ENCODE measurements around the gene ZNF614. TPM values are rescaled to one million over a fixed set of nuclear protein-coding genes. Genes with fewer than 3 reads are reported as not detected.

ZNF614 gene
- total and polyA plus RNA-seq, 2 of the 13 experiments (the other 11 are each of a cell fraction or from before 2014, with no cell fraction given) = 13.0 to 22.8 TPM

DNA sequence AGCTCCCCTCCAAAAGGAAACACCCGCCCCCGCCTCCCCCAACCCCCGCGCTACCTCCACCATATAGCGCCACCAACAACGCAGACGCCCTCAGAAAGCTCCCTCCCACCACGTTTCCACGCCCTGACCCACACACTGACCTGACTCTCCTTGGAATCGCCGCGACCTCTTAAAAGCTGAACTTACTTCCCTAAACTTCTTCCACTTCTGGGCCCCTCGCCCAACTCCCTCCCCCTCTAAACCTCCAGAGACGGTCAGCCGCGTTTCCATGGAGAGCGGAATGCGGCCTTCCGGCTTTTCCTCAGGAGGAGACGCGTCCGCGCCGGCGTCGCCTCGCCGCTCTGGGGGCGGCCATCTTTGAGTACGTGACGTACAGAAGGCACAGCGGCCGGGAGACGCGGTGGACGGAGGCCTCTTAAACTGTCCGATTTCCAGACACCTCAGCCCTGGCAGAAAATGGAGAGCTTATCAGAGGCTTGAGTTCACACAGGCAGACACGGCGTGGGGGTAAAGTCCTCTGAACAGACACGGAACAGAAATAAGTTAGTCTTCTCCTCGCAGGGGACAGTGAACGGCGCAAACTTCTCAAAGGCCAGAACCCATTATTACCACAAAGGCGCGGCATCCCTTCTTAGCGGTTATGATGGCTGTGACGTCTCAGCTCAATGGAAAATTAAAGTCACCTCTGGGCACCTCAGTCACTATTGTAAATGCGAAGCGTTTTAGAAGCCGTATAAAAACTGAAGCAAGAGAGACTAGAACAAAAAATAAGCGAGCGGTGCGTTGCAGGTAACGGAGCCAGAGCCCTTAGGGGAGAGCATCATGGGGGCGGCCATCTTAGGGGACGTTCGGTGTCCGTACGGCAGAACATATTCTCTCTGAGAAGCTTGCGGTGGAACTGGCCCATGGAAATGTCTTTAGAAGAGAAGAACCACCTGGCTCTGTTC lies 20.6 kb upstream of the ZNF614 start, which contains the start of gene ZNF432 (continued):
- TF ChIP-seq TFDP1 (CRISPR knock-in tag; IDR thresholded peaks at IDR 0.05; ENCODE audit: borderline replicate concordance) (peak; percentile 36; the same call in 1 of the 2 replicates), ZNF770 (CRISPR knock-in tag; IDR thresholded peaks at IDR 0.05) (no peak), ZBTB25 (CRISPR knock-in tag; IDR thresholded peaks at IDR 0.05) (0 out of 2 replicates have a peak, but pooled peaks have one; percentile 21), ZNF230 (CRISPR knock-in tag; IDR thresholded peaks at IDR 0.05) (0 out of 2 replicates have a peak, but pooled peaks have one; percentile 67), ZNF12 (CRISPR knock-in tag; IDR thresholded peaks at IDR 0.05) (no peak), YEATS2 (CRISPR knock-in tag; IDR thresholded peaks at IDR 0.05; ENCODE audit: borderline replicate concordance) (0 out of 2 replicates have a peak, but pooled peaks have one; percentile 57), JUN (CRISPR knock-in tag; IDR thresholded peaks at IDR 0.05) (no peak), KLF13 (CRISPR knock-in tag; IDR thresholded peaks at IDR 0.05) (no peak), CBX5 (CRISPR knock-in tag; IDR thresholded peaks at IDR 0.05; ENCODE audit: borderline replicate concordance) (peak; percentile 16; the same call in 1 of the 2 replicates), ZNF768 (CRISPR knock-in tag; IDR thresholded peaks at IDR 0.05) (peak; percentile 57; the same call in 1 of the 2 replicates), KLF6 (CRISPR knock-in tag; IDR thresholded peaks at IDR 0.05) (no peak; the same call in 1 of the 2 replicates), SPEN (CRISPR knock-in tag; IDR thresholded peaks at IDR 0.05; ENCODE audit: low read depth) (peak; percentile 76), ZNF143 (CRISPR knock-in tag; IDR thresholded peaks at IDR 0.05) (0 out of 2 replicates have a peak, but pooled peaks have one; percentile 7), ZNF629 (CRISPR knock-in tag; conservative IDR thresholded peaks at IDR 0.05) (no peak), RBM39 (IDR thresholded peaks at IDR 0.05; ENCODE audit: low read depth, low read length, poor library complexity, severe bottlenecking) (peak; percentile 73), ZNF597 (CRISPR knock-in tag; IDR thresholded peaks at IDR 0.05) (no peak)
- TF ChIP-seq, protein P1, sequence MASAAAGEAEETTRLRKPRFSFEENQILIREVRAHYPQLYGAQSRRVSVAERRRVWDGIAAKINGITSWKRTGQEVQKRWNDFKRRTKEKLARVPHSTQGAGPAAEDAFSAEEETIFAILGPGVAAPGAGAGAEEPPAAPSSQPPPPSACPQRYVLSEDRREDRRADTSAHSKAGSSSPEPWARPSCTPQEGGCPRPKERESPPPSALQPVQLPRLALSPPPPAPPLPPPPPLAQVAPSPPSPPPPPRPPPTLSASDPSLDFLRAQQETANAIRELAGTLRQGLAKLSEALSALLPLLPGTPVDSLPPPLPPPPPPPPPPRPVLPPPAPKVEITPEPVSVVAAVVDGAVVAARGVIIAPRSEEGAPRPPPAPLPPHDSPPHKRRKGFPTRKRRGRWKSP (CRISPR knock-in tag; IDR thresholded peaks at IDR 0.05) = peak; percentile 68; the same call in 1 of the 2 replicates
- TF ChIP-seq, protein P2, sequence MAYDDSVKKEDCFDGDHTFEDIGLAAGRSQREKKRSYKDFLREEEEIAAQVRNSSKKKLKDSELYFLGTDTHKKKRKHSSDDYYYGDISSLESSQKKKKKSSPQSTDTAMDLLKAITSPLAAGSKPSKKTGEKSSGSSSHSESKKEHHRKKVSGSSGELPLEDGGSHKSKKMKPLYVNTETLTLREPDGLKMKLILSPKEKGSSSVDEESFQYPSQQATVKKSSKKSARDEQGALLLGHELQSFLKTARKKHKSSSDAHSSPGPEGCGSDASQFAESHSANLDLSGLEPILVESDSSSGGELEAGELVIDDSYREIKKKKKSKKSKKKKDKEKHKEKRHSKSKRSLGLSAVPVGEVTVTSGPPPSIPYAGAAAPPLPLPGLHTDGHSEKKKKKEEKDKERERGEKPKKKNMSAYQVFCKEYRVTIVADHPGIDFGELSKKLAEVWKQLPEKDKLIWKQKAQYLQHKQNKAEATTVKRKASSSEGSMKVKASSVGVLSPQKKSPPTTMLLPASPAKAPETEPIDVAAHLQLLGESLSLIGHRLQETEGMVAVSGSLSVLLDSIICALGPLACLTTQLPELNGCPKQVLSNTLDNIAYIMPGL (CRISPR knock-in tag; IDR thresholded peaks at IDR 0.05; ENCODE audit: borderline replicate concordance in 1 of 2, low read depth in 1 of 2) = 0 out of 4 replicates have a peak, but pooled peaks have one; percentile 60 to 62

Data from HepG2 (cell line).